ENCODE results near the gene PARVA.

The PARVA gene

DNA sequence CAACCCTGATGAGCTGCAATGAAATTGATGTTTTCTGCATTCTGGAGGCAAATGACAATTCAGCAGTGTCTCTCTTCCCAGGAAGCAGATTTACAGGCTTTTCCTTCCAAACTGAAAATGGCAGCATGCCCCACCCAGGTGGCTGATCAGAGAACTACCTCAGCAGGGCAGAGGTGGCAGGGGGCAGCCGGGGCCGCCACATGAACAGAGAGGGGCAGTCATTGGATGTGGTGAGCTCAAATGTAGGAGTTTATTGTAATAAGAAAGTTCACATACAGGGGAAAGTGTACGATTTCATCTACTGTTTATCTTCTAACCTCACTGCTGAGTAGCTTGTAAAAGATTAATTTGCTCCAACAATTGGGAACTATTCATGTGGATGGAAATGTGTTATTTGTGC lies 15.7 kb upstream of the PARVA start:
- no peak for ATAC-seq
- TF ChIP-seq ISL1 (CRISPR knock-in tag; IDR thresholded peaks at IDR 0.05) (no peak), CSDC2 (CRISPR knock-in tag; IDR thresholded peaks at IDR 0.05) (no peak), ZFP3 (CRISPR knock-in tag; IDR thresholded peaks at IDR 0.05) (no peak), TCF4 (CRISPR knock-in tag; IDR thresholded peaks at IDR 0.05; ENCODE audit: borderline replicate concordance) (no peak), GLIS3 (CRISPR knock-in tag; IDR thresholded peaks at IDR 0.05) (no peak), TOX (CRISPR knock-in tag; IDR thresholded peaks at IDR 0.05; ENCODE audit: borderline replicate concordance) (no peak), ZC3H10 (CRISPR knock-in tag; IDR thresholded peaks at IDR 0.05) (no peak), ESRRG (CRISPR knock-in tag; IDR thresholded peaks at IDR 0.05) (no peak), PPARA (CRISPR knock-in tag; IDR thresholded peaks at IDR 0.05; ENCODE audit: borderline replicate concordance) (no peak), OSR1 (CRISPR knock-in tag; IDR thresholded peaks at IDR 0.05) (no peak), ZNF8 (CRISPR knock-in tag; IDR thresholded peaks at IDR 0.05) (no peak), BACH2 (CRISPR knock-in tag; IDR thresholded peaks at IDR 0.05; ENCODE audit: borderline replicate concordance) (no peak), SNAI2 (CRISPR knock-in tag; IDR thresholded peaks at IDR 0.05) (no peak), ARNTL (CRISPR knock-in tag; IDR thresholded peaks at IDR 0.05; ENCODE audit: borderline replicate concordance, low read depth) (no peak), ZNF70 (CRISPR knock-in tag; IDR thresholded peaks at IDR 0.05) (no peak)
- TF ChIP-seq, protein P1, sequence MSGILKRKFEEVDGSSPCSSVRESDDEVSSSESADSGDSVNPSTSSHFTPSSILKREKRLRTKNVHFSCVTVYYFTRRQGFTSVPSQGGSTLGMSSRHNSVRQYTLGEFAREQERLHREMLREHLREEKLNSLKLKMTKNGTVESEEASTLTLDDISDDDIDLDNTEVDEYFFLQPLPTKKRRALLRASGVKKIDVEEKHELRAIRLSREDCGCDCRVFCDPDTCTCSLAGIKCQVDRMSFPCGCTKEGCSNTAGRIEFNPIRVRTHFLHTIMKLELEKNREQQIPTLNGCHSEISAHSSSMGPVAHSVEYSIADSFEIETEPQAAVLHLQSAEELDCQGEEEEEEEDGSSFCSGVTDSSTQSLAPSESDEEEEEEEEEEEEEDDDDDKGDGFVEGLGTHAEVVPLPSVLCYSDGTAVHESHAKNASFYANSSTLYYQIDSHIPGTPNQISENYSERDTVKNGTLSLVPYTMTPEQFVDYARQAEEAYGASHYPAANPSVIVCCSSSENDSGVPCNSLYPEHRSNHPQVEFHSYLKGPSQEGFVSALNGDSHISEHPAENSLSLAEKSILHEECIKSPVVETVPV (CRISPR knock-in tag; IDR thresholded peaks at IDR 0.05), result no peak
- TF ChIP-seq, protein P2, sequence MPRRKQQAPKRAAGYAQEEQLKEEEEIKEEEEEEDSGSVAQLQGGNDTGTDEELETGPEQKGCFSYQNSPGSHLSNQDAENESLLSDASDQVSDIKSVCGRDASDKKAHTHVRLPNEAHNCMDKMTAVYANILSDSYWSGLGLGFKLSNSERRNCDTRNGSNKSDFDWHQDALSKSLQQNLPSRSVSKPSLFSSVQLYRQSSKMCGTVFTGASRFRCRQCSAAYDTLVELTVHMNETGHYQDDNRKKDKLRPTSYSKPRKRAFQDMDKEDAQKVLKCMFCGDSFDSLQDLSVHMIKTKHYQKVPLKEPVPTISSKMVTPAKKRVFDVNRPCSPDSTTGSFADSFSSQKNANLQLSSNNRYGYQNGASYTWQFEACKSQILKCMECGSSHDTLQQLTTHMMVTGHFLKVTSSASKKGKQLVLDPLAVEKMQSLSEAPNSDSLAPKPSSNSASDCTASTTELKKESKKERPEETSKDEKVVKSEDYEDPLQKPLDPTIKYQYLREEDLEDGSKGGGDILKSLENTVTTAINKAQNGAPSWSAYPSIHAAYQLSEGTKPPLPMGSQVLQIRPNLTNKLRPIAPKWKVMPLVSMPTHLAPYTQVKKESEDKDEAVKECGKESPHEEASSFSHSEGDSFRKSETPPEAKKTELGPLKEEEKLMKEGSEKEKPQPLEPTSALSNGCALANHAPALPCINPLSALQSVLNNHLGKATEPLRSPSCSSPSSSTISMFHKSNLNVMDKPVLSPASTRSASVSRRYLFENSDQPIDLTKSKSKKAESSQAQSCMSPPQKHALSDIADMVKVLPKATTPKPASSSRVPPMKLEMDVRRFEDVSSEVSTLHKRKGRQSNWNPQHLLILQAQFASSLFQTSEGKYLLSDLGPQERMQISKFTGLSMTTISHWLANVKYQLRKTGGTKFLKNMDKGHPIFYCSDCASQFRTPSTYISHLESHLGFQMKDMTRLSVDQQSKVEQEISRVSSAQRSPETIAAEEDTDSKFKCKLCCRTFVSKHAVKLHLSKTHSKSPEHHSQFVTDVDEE (CRISPR knock-in tag; IDR thresholded peaks at IDR 0.05), result no peak
- TF ChIP-seq, protein P3, sequence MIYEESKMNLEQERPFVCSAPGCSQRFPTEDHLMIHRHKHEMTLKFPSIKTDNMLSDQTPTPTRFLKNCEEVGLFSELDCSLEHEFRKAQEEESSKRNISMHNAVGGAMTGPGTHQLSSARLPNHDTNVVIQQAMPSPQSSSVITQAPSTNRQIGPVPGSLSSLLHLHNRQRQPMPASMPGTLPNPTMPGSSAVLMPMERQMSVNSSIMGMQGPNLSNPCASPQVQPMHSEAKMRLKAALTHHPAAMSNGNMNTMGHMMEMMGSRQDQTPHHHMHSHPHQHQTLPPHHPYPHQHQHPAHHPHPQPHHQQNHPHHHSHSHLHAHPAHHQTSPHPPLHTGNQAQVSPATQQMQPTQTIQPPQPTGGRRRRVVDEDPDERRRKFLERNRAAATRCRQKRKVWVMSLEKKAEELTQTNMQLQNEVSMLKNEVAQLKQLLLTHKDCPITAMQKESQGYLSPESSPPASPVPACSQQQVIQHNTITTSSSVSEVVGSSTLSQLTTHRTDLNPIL (CRISPR knock-in tag; IDR thresholded peaks at IDR 0.05; ENCODE audit: low read depth), result no peak

DNA sequence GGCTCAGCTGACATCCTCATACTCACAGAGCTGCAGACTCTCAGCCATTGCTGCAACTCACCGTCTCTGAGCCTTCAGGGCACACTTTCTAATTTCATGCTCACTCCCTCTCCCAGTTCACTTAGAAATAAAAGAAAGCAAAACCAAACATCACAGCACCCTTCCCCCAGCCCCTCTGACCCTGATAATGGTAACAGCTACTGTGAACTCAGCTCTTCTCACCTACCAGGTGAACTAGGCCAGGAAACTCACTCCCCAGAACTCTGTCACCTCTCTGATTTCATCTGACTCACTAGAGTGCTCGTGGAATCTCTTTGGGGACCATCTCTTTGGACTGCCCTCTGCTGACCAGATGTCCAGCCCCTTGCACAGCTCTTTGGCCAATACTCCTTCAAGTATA lies 14.5 kb upstream of the PARVA start:
- ATAC-seq, result no peak
- TF ChIP-seq ZNF8 (CRISPR knock-in tag; IDR thresholded peaks at IDR 0.05) (no peak), ZFP3 (CRISPR knock-in tag; IDR thresholded peaks at IDR 0.05) (no peak), TCF4 (CRISPR knock-in tag; IDR thresholded peaks at IDR 0.05; ENCODE audit: borderline replicate concordance) (no peak), ZNF70 (CRISPR knock-in tag; IDR thresholded peaks at IDR 0.05) (no peak), CSDC2 (CRISPR knock-in tag; IDR thresholded peaks at IDR 0.05) (no peak), BACH2 (CRISPR knock-in tag; IDR thresholded peaks at IDR 0.05; ENCODE audit: borderline replicate concordance) (no peak), ZC3H10 (CRISPR knock-in tag; IDR thresholded peaks at IDR 0.05) (no peak), TOX (CRISPR knock-in tag; IDR thresholded peaks at IDR 0.05; ENCODE audit: borderline replicate concordance) (no peak), ZFP30 (CRISPR knock-in tag; IDR thresholded peaks at IDR 0.05) (no peak), SNAI2 (CRISPR knock-in tag; IDR thresholded peaks at IDR 0.05) (no peak), ZNF565 (CRISPR knock-in tag; conservative IDR thresholded peaks at IDR 0.05; ENCODE audit: low read depth) (no peak), OSR1 (CRISPR knock-in tag; IDR thresholded peaks at IDR 0.05) (no peak)
- TF ChIP-seq, protein P4, sequence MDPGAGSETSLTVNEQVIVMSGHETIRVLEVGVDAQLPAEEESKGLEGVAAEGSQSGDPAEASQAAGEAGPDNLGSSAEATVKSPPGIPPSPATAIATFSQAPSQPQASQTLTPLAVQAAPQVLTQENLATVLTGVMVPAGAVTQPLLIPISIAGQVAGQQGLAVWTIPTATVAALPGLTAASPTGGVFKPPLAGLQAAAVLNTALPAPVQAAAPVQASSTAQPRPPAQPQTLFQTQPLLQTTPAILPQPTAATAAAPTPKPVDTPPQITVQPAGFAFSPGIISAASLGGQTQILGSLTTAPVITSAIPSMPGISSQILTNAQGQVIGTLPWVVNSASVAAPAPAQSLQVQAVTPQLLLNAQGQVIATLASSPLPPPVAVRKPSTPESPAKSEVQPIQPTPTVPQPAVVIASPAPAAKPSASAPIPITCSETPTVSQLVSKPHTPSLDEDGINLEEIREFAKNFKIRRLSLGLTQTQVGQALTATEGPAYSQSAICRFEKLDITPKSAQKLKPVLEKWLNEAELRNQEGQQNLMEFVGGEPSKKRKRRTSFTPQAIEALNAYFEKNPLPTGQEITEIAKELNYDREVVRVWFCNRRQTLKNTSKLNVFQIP (CRISPR knock-in tag; IDR thresholded peaks at IDR 0.05; ENCODE audit: borderline replicate concordance, low read depth), result no peak
- TF ChIP-seq, protein P1 (CRISPR knock-in tag; IDR thresholded peaks at IDR 0.05), result no peak
- TF ChIP-seq, protein P5, sequence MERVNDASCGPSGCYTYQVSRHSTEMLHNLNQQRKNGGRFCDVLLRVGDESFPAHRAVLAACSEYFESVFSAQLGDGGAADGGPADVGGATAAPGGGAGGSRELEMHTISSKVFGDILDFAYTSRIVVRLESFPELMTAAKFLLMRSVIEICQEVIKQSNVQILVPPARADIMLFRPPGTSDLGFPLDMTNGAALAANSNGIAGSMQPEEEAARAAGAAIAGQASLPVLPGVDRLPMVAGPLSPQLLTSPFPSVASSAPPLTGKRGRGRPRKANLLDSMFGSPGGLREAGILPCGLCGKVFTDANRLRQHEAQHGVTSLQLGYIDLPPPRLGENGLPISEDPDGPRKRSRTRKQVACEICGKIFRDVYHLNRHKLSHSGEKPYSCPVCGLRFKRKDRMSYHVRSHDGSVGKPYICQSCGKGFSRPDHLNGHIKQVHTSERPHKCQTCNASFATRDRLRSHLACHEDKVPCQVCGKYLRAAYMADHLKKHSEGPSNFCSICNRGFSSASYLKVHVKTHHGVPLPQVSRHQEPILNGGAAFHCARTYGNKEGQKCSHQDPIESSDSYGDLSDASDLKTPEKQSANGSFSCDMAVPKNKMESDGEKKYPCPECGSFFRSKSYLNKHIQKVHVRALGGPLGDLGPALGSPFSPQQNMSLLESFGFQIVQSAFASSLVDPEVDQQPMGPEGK (CRISPR knock-in tag; IDR thresholded peaks at IDR 0.05; ENCODE audit: borderline replicate concordance), result no peak
- TF ChIP-seq, protein P3 (CRISPR knock-in tag; IDR thresholded peaks at IDR 0.05; ENCODE audit: low read depth), result no peak
